Natural killer cell (primary cell): ENCODE data around the gene TUBB2B. TPM values are rescaled to one million over a fixed set of nuclear protein-coding genes. Genes with fewer than 3 reads are reported as not detected.

ENCODE experiments used
- ATAC-seq, 3 donors: fragments of 150-1000 bp in 2 of 3; fragments of 200-7000 bp in 1 of 3; cut with Tn5 transposase; 1 replicate in 1 of 3; 2 replicates in 2 of 3; pipeline ENCODE4 v1.10.0; 2021; ENCODE audit warnings: mild to moderate bottlenecking in 2 of 3, moderate library complexity in 2 of 3
- DNase-seq, 2 donors: peaks; one replicate each; pipeline versions ENCODE4 v3.0.0 to v3.0.0-alpha.2; 2013 to 2021; ENCODE audit warnings: mixed read lengths in 1 of 2
- H3K27ac ChIP-seq: one replicate; pipeline ENCODE4 v1.5.1; 2013; ENCODE audit warnings: mild to moderate bottlenecking, low read length
- H3K27me3 ChIP-seq: one replicate; pipeline ENCODE4 v1.6.1; 2013; ENCODE audit warnings: low read length; ENCODE audit not compliant: control insufficient read depth, insufficient read depth
- H3K36me3 ChIP-seq: one replicate; pipeline ENCODE4 v1.6.1; 2013; ENCODE audit warnings: low read length; ENCODE audit not compliant: control insufficient read depth, insufficient read depth
- H3K4me1 ChIP-seq: one replicate; pipeline ENCODE4 v1.6.1; 2013; ENCODE audit warnings: low read length; ENCODE audit not compliant: control insufficient read depth, insufficient read depth
- H3K4me3 ChIP-seq: one replicate; pipeline ENCODE4 v1.5.1; 2013; ENCODE audit warnings: low read length
- H3K9me3 ChIP-seq: one replicate; pipeline ENCODE4 v1.6.1; 2013; ENCODE audit warnings: low read length; ENCODE audit not compliant: control insufficient read depth, insufficient read depth
- H3K27ac Mint-ChIP-seq, 2 donors: one replicate each; pipeline ENCODE4 v1.8.0; 2022; ENCODE audit warnings: mild to moderate bottlenecking in 2 of 2, mixed read lengths in 2 of 2, moderate library complexity in 1 of 2
- H3K27me3 Mint-ChIP-seq, 2 donors: one replicate each; pipeline ENCODE4 v1.8.0; 2022; ENCODE audit warnings: low read depth in 2 of 2, mixed read lengths in 2 of 2
- H3K36me3 Mint-ChIP-seq: one replicate; pipeline ENCODE4 v1.8.0; 2022; ENCODE audit warnings: mixed read lengths
- H3K4me1 Mint-ChIP-seq, 2 donors: one replicate each; pipeline ENCODE4 v1.8.0; 2022; ENCODE audit warnings: mixed read lengths in 2 of 2
- H3K4me3 Mint-ChIP-seq: one replicate; pipeline ENCODE4 v1.8.0; 2022; ENCODE audit warnings: mild to moderate bottlenecking, moderate library complexity, mixed read lengths
- H3K9me3 Mint-ChIP-seq, 2 donors: one replicate each; pipeline ENCODE4 v1.8.0; 2022; ENCODE audit warnings: mixed read lengths in 2 of 2
- WGBS: methylation state at CpG from one replicate; pipeline ENCODE4 v1.1.7; 2013; ENCODE audit warnings: missing lambda C conversion rate; ENCODE audit not compliant: insufficient coverage; 5-methylcytosine and 5-hydroxymethylcytosine counted together
- intact Hi-C: fragments of 100-400 bp; cut with micrococcal nuclease; formaldehyde crosslinking; loops from one replicate; pipeline ENCODE4 v1.14.2; 2022
- total RNA-seq, 4 donors: library from RNA; stranded (reverse); fragments of 120-200 nt in 1 of 4; gene quantifications; one replicate each; pipeline versions ENCODE4 v1.2.3 to v1.2.4, GENCODE V29; 2013 to 2022
- TF ChIP-seq, protein P1 (sequence below): fragments of 200-600 bp; IDR thresholded peaks from one replicate; pipeline ENCODE4 v1.8.0; 2022; ENCODE audit warnings: antibody characterized with exemption

The TUBB2B gene
- total RNA-seq, 3 donors from 2014 or later (not counting 1 experiment from before 2014, with no cell fraction given) = 0.66 to 0.75 TPM; not detected in 1

DNA sequence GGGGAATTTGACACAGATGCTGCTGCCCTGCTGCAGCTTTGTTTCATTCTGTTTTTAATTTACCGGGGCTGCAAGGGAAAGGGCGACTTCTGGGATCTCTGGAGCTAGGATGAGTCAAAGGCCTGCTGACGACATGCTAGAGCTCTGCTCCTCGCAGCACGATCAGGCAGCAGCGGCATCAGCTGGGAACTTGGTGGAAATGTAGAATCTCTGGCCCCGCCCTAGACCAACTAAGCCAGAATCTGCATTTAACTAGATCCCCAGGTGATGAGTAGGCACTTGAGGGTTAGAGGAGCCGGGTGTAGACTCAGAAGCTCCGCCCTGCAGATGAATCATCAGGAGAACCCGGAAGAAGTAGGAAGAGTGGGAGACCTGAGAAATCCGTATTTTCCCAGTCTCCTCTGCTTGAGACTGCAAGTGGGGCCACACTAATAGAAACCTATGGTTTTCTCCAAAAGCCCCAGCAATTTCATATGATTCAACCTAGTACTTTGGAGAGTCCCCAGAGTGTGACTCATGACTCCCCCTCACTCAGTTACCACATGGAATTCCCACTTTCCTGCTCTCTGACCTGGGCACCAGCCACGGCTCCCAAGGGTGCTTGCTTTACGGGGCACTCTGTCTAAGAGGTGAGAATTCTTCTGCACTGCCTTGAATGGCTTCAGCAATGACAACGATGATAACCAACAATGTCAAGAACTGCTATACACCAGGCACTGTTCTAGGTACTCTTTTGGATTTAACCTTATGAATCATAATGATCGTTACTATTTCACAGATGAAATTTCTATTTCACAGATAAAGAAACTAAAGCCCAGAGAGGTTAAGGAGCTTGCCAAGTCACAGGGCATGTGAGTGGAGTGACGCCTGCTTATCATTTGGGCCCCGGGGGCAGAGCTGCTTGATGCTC, 18.1 kb downstream of the TUBB2B start:
- DNase-seq (peak in 1 of 2 donors; percentile 47), ATAC-seq (no peak)
- Histone ChIP-seq H3K4me3 (no peak overlapping the region), H3K4me1 (no peaks in the 10 kb centered on the region), H3K36me3 (no peaks in the 10 kb centered on the region), H3K9me3 (no peaks in the 10 kb centered on the region), H3K27ac (no peak overlapping the region), H3K27me3 (peaks cover 4% of the 10 kb centered on the region)
- peaks cover 3% of the 10 kb centered on the region for H3K36me3 Mint-ChIP-seq
- H3K4me1 Mint-ChIP-seq = no peaks in the 10 kb centered on the region
- 61% methylated on average over 17 of the region's 17 CpGs for WGBS
- TF ChIP-seq, protein P1, sequence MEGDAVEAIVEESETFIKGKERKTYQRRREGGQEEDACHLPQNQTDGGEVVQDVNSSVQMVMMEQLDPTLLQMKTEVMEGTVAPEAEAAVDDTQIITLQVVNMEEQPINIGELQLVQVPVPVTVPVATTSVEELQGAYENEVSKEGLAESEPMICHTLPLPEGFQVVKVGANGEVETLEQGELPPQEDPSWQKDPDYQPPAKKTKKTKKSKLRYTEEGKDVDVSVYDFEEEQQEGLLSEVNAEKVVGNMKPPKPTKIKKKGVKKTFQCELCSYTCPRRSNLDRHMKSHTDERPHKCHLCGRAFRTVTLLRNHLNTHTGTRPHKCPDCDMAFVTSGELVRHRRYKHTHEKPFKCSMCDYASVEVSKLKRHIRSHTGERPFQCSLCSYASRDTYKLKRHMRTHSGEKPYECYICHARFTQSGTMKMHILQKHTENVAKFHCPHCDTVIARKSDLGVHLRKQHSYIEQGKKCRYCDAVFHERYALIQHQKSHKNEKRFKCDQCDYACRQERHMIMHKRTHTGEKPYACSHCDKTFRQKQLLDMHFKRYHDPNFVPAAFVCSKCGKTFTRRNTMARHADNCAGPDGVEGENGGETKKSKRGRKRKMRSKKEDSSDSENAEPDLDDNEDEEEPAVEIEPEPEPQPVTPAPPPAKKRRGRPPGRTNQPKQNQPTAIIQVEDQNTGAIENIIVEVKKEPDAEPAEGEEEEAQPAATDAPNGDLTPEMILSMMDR = no peak
- no peak overlapping the region for H3K27ac Mint-ChIP-seq
- H3K27me3 Mint-ChIP-seq = peaks cover 31 to 51% of the 10 kb centered on the region in 2 donors
- intact Hi-C loops = no loop called here
- no peaks in the 10 kb centered on the region for H3K9me3 Mint-ChIP-seq
- H3K4me3 Mint-ChIP-seq = no peak overlapping the region

DNA sequence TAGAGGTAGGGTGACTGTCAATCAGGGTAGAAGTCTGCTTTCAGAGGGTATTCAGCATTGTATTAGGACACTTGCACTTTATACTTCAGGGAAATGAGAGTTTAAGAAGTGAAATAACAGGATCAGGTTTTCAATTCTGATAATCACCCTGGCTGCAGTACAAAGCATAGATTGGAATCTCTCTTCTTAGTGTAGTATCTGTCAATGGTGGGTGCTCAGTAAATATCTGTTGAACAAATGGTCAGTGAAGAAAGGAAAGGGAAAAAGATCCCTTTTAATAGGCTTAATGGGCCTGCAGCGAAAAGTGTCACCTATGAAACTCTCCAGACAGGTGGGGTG, 18.7 kb downstream of the TUBB2B start:
- intact Hi-C loops = no loop called here
- Histone ChIP-seq H3K27ac (no peak overlapping the region), H3K4me1 (no peaks in the 10 kb centered on the region), H3K36me3 (no peaks in the 10 kb centered on the region), H3K4me3 (no peak overlapping the region), H3K9me3 (no peaks in the 10 kb centered on the region), H3K27me3 (peaks cover 4% of the 10 kb centered on the region)
- 86% methylated on average over 1 of the region's 1 CpG for WGBS
- Mint-ChIP-seq H3K9me3 (no peaks in the 10 kb centered on the region), H3K27me3 (peaks cover 31 to 54% of the 10 kb centered on the region in 2 donors), H3K27ac (no peak overlapping the region), H3K36me3 (peaks cover 8% of the 10 kb centered on the region), H3K4me3 (no peak overlapping the region), H3K4me1 (no peaks in the 10 kb centered on the region)
- ATAC-seq (no peak), DNase-seq (no peak)
- TF ChIP-seq, protein P1 = no peak

DNA sequence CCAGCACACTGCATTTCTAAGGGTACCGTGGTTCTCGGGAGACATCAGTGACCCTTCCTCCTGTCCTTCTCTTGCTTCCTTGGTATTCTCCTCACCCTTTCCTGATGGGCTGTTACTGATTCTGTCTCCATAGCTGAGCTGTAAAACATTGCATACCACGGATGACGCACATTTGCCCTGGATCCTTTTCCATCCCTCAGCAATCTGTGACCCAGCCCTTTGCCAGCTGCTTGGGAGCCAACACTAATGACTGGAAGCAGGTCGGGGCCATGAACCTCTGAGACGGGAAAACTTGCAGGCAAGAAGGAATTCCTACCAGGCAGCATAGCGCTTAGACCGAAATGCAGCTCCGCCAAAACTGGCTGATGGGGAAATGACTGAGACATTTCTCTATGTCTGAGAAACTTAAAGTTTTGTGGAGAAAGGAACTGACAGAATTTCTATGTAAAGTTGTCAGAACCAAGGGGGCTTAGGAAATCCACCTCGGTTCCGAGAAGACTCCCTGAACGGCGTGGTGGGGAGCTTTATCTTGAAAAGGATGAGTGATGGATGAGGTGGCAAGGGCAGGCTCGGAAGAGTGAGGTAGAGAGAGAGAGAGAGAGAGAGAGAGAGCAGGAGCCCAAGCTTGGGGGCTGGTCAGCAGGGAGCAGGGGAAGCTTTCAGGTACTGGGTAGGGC, 19.2 kb downstream of the TUBB2B start:
- no peak overlapping the region for H3K4me3 Mint-ChIP-seq

More for the DNA sequence above, 19.2 kb downstream of the TUBB2B start:
- intact Hi-C loops = no loop called here
- Mint-ChIP-seq H3K4me1 (no peaks in the 10 kb centered on the region), H3K27me3 (peaks cover 35 to 58% of the 10 kb centered on the region in 2 donors), H3K27ac (no peak overlapping the region), H3K36me3 (peaks cover 8% of the 10 kb centered on the region), H3K9me3 (no peaks in the 10 kb centered on the region)
- H3K4me3 ChIP-seq = no peak overlapping the region
- no peaks in the 10 kb centered on the region for H3K4me1 ChIP-seq
- DNase-seq = no peak
- H3K36me3 ChIP-seq = no peaks in the 10 kb centered on the region
- H3K27me3 ChIP-seq = peaks cover 4% of the 10 kb centered on the region
- ATAC-seq = no peak
- WGBS = 80% methylated on average over 14 of the region's 14 CpGs
- no peaks in the 10 kb centered on the region for H3K9me3 ChIP-seq
- TF ChIP-seq, protein P1 = no peak
- no peak overlapping the region for H3K27ac ChIP-seq
